ENCODE results near the gene STAMBP.

Gene STAMBP

GRCh38 chr2:73896362-73897239, 67.8 kb downstream of the STAMBP start:
- ChIA-PET CTCF (no interaction called here), POLR2A (no interaction called here)
- TF ChIP-seq SUZ12 (IDR thresholded peaks at IDR 0.05) (no peak), ZNF384 (IDR thresholded peaks at IDR 0.05) (no peak), ELF4 (IDR thresholded peaks at IDR 0.05) (no peak), FOXA1 (IDR thresholded peaks at IDR 0.05) (no peak), FOXK2 (IDR thresholded peaks at IDR 0.05) (no peak), NFRKB (IDR thresholded peaks at IDR 0.05) (no peak), BHLHE40 (IDR thresholded peaks at IDR 0.05; ENCODE audit: borderline replicate concordance) (no peak), CTBP1 (IDR thresholded peaks at IDR 0.05; ENCODE audit: borderline replicate concordance) (no peak), LEF1 (IDR thresholded peaks at IDR 0.05; ENCODE audit: borderline replicate concordance) (no peak), TARDBP (IDR thresholded peaks at IDR 0.05) (no peak), PKNOX1 (IDR thresholded peaks at IDR 0.05) (no peak), FOXM1 (IDR thresholded peaks at IDR 0.05; ENCODE audit: borderline replicate concordance) (no peak), ARNT (IDR thresholded peaks at IDR 0.05) (no peak), SP1 (IDR thresholded peaks at IDR 0.05) (no peak), HDGF (IDR thresholded peaks at IDR 0.05; ENCODE audit: borderline replicate concordance) (no peak)
- DNase-seq (ENCODE audit: extremely low spot score): no peak

- CTCF ChIA-PET: no interaction called here
- TF ChIP-seq PKNOX1 (IDR thresholded peaks at IDR 0.05): no peak
- no peak for TF ChIP-seq ELF4 (IDR thresholded peaks at IDR 0.05)
- TF ChIP-seq FOXA1 (IDR thresholded peaks at IDR 0.05): no peak
- TF ChIP-seq L3MBTL2 (conservative IDR thresholded peaks at IDR 0.05): no peak
- TF ChIP-seq LEF1 (IDR thresholded peaks at IDR 0.05; ENCODE audit: borderline replicate concordance): no peak
- no peak for TF ChIP-seq ZNF384 (IDR thresholded peaks at IDR 0.05)
- no peak for TF ChIP-seq SP1 (IDR thresholded peaks at IDR 0.05)
- TF ChIP-seq NFRKB (IDR thresholded peaks at IDR 0.05): no peak
- TF ChIP-seq CTBP1 (IDR thresholded peaks at IDR 0.05; ENCODE audit: borderline replicate concordance): no peak
- TF ChIP-seq FOXK2 (IDR thresholded peaks at IDR 0.05): no peak
- TF ChIP-seq FOXM1 (IDR thresholded peaks at IDR 0.05; ENCODE audit: borderline replicate concordance): no peak
- TF ChIP-seq SUZ12 (IDR thresholded peaks at IDR 0.05): no peak
- no peak for TF ChIP-seq BHLHE40 (IDR thresholded peaks at IDR 0.05; ENCODE audit: borderline replicate concordance)
- TF ChIP-seq HDGF (IDR thresholded peaks at IDR 0.05; ENCODE audit: borderline replicate concordance): no peak
- TF ChIP-seq TARDBP (IDR thresholded peaks at IDR 0.05): no peak
- no peak for TF ChIP-seq ARNT (IDR thresholded peaks at IDR 0.05)
- POLR2A ChIA-PET: no interaction called here
Observed at GRCh38 chr2:73897240-73897583, 68.5 kb downstream of the STAMBP start.

GRCh38 chr2:73897934-73898333, 69.2 kb downstream of the STAMBP start:
- POLR2A ChIA-PET: no interaction called here
- no peak for DNase-seq (ENCODE audit: extremely low spot score)
- TF ChIP-seq FOXK2 (IDR thresholded peaks at IDR 0.05) (no peak), FOXM1 (IDR thresholded peaks at IDR 0.05; ENCODE audit: borderline replicate concordance) (no peak), ARNT (IDR thresholded peaks at IDR 0.05) (no peak), SP1 (IDR thresholded peaks at IDR 0.05) (no peak), ELF4 (IDR thresholded peaks at IDR 0.05) (no peak), PKNOX1 (IDR thresholded peaks at IDR 0.05) (no peak), TARDBP (IDR thresholded peaks at IDR 0.05) (no peak), HDGF (IDR thresholded peaks at IDR 0.05; ENCODE audit: borderline replicate concordance) (no peak), NFRKB (IDR thresholded peaks at IDR 0.05) (no peak), CTBP1 (IDR thresholded peaks at IDR 0.05; ENCODE audit: borderline replicate concordance) (no peak), FOXA1 (IDR thresholded peaks at IDR 0.05) (no peak), BHLHE40 (IDR thresholded peaks at IDR 0.05; ENCODE audit: borderline replicate concordance) (no peak), SUZ12 (IDR thresholded peaks at IDR 0.05) (no peak), L3MBTL2 (conservative IDR thresholded peaks at IDR 0.05) (no peak), ZNF384 (IDR thresholded peaks at IDR 0.05) (no peak), LEF1 (IDR thresholded peaks at IDR 0.05; ENCODE audit: borderline replicate concordance) (no peak)
- CTCF ChIA-PET: no interaction called here

More at GRCh38 chr2:73897240-73897583, 68.5 kb downstream of the STAMBP start:
- no peak for DNase-seq (ENCODE audit: extremely low spot score)

GRCh38 chr2:73899801-73900336, 71.1 kb downstream of the STAMBP start:
- TF ChIP-seq ARNT (IDR thresholded peaks at IDR 0.05) (no peak), HDGF (IDR thresholded peaks at IDR 0.05; ENCODE audit: borderline replicate concordance) (no peak), SUZ12 (IDR thresholded peaks at IDR 0.05) (no peak), FOXM1 (IDR thresholded peaks at IDR 0.05; ENCODE audit: borderline replicate concordance) (no peak), L3MBTL2 (conservative IDR thresholded peaks at IDR 0.05) (no peak), FOXA1 (IDR thresholded peaks at IDR 0.05) (no peak), FOXK2 (IDR thresholded peaks at IDR 0.05) (no peak), CTBP1 (IDR thresholded peaks at IDR 0.05; ENCODE audit: borderline replicate concordance) (no peak), SP1 (IDR thresholded peaks at IDR 0.05) (no peak), TARDBP (IDR thresholded peaks at IDR 0.05) (no peak), ZNF384 (IDR thresholded peaks at IDR 0.05) (no peak), NFRKB (IDR thresholded peaks at IDR 0.05) (no peak), LEF1 (IDR thresholded peaks at IDR 0.05; ENCODE audit: borderline replicate concordance) (no peak), PKNOX1 (IDR thresholded peaks at IDR 0.05) (no peak)
- ChIA-PET CTCF (no interaction called here), POLR2A (no interaction called here)
- no peak for DNase-seq (ENCODE audit: extremely low spot score)

- no peak for DNase-seq (ENCODE audit: extremely low spot score)
- TF ChIP-seq SUZ12 (IDR thresholded peaks at IDR 0.05) (no peak), PKNOX1 (IDR thresholded peaks at IDR 0.05) (no peak), FOXM1 (IDR thresholded peaks at IDR 0.05; ENCODE audit: borderline replicate concordance) (no peak)
- CTCF ChIA-PET: no interaction called here
- POLR2A ChIA-PET: no interaction called here
Observed at GRCh38 chr2:73901143-73901542, 72.4 kb downstream of the STAMBP start.
